B cell (primary cell): ENCODE measurements around the gene AGTRAP. TPM values are rescaled to one million over a fixed set of nuclear protein-coding genes. Genes with fewer than 3 reads are reported as not detected.

ENCODE experiments used
- ATAC-seq: fragments of 200-7000 bp; cut with Tn5 transposase; one replicate; pipeline ENCODE4 v1.10.0; 2021; ENCODE audit warnings: low read depth, mild to moderate bottlenecking, moderate number of reproducible peaks, moderate library complexity
- CTCF ChIA-PET: fragments of 350-600 bp; sonication (Branson Sonifier 250); formaldehyde crosslinking; loops from one replicate; lab custom pipeline; 2021; ENCODE audit warnings: antibody characterized with exemption, inconsistent platforms; lab: Charles Lee
- POLR2A ChIA-PET: fragments of 350-600 bp; sonication (Branson Sonifier 250); formaldehyde crosslinking; loops from one replicate; lab custom pipeline; 2021; ENCODE audit warnings: antibody characterized with exemption; lab: Charles Lee
- DNase-seq: peaks from one replicate; pipeline ENCODE4 v3.0.0; 2013
- H2AFZ ChIP-seq: 2 replicates; pipeline ENCODE4 v1.6.1; 2012; ENCODE audit warnings: mild to moderate bottlenecking, low read depth, low read length; ENCODE audit not compliant: insufficient read depth, poor library complexity, severe bottlenecking
- H3K27ac ChIP-seq, 2 donors: 1 replicate in 1 of 2; 2 replicates in 1 of 2; pipeline ENCODE4 v1.5.1; 2012 to 2013; ENCODE audit warnings: low read length in 2 of 2, mild to moderate bottlenecking in 2 of 2, moderate library complexity in 1 of 2
- H3K27me3 ChIP-seq, 4 experiments: fragments of 200-600 bp in 1 of 4; sonication (generic) in 1 of 4; replicated peaks in 1 of 4; 1 replicate in 2 of 4; 2 replicates in 2 of 4; pipeline versions ENCODE4 v1.6.1 to v1.7.0; 2013 to 2016; ENCODE audit warnings: low read length in 3 of 4, mild to moderate bottlenecking in 2 of 4, mixed read lengths in 1 of 4, moderate library complexity in 1 of 4; ENCODE audit not compliant: insufficient read depth in 4 of 4, control insufficient read depth in 3 of 4; ENCODE audit errors: control extremely low read depth in 1 of 4
- H3K36me3 ChIP-seq, 2 experiments: replicated peaks in 1 of 2; 1 replicate in 1 of 2; 2 replicates in 1 of 2; pipeline versions ENCODE4 v1.6.1 to v1.7.1; 2013; ENCODE audit warnings: low read length in 1 of 2; ENCODE audit not compliant: insufficient read depth in 2 of 2, control insufficient read depth in 1 of 2; ENCODE audit errors: control extremely low read depth in 1 of 2, extremely low read depth in 1 of 2
- H3K4me1 ChIP-seq, 2 donors: fragments of 200-600 bp in 1 of 2; sonication (generic) in 1 of 2; 1 replicate in 1 of 2; 2 replicates in 1 of 2; pipeline versions ENCODE4 v1.5.1 to v1.6.1; 2013 to 2017; ENCODE audit warnings: low read length in 2 of 2; ENCODE audit not compliant: control insufficient read depth in 2 of 2, insufficient read depth in 2 of 2
- H3K4me2 ChIP-seq: replicated peaks from 2 replicates; pipeline ENCODE3; 2012; ENCODE audit warnings: mild to moderate bottlenecking, low read depth, low read length; ENCODE audit not compliant: poor library complexity, severe bottlenecking
- H3K4me3 ChIP-seq, 5 experiments: fragments of 200-600 bp in 1 of 5; sonication (generic) in 1 of 5; 1 replicate in 3 of 5; 2 replicates in 2 of 5; pipeline versions ENCODE4 v1.5.1 to v1.7.0; 2011 to 2016; ENCODE audit warnings: low read length in 4 of 5, mild to moderate bottlenecking in 4 of 5, low read depth in 2 of 5, control low read depth in 1 of 5, moderate library complexity in 1 of 5; ENCODE audit not compliant: insufficient read depth in 1 of 5; ENCODE audit errors: control extremely low read depth in 1 of 5, extremely low read depth in 1 of 5
- H3K79me2 ChIP-seq: fragments of 200-600 bp; sonication (generic); one replicate; pipeline ENCODE4 v1.6.0; 2016; ENCODE audit warnings: low read length; ENCODE audit not compliant: control insufficient read depth, insufficient read depth
- H3K9ac ChIP-seq: fragments of 200-600 bp; sonication (generic); 2 replicates; pipeline ENCODE4 v1.6.1; 2017; ENCODE audit warnings: mild to moderate bottlenecking, low read length, moderate library complexity
- H3K9me3 ChIP-seq, 3 donors: one replicate each; pipeline versions ENCODE4 v1.6.1 to v1.7.1; 2013; ENCODE audit warnings: low read length in 2 of 3; ENCODE audit not compliant: control insufficient read depth in 2 of 3, insufficient read depth in 1 of 3; ENCODE audit errors: control extremely low read depth in 1 of 3
- H4K20me1 ChIP-seq: 2 replicates; pipeline ENCODE4 v1.6.0; 2012; ENCODE audit warnings: mild to moderate bottlenecking, low read length; ENCODE audit not compliant: insufficient read depth, control insufficient read depth, poor library complexity, severe bottlenecking
- H3K27ac Mint-ChIP-seq: one replicate; pipeline ENCODE4 v1.8.0; 2021; ENCODE audit warnings: mixed read lengths
- H3K27me3 Mint-ChIP-seq: one replicate; pipeline ENCODE4 v1.8.0; 2021; ENCODE audit warnings: mixed read lengths
- H3K4me1 Mint-ChIP-seq: one replicate; pipeline ENCODE4 v1.8.0; 2021; ENCODE audit warnings: mixed read lengths
- H3K4me3 Mint-ChIP-seq: one replicate; pipeline ENCODE4 v1.8.0; 2021; ENCODE audit warnings: mixed read lengths
- H3K9me3 Mint-ChIP-seq: one replicate; pipeline ENCODE4 v1.8.0; 2022; ENCODE audit warnings: mixed read lengths; ENCODE audit not compliant: insufficient read depth
- CTCF ChIP-seq: fragments of 200-600 bp; IDR thresholded peaks from one replicate; pipeline ENCODE4 v1.8.0; 2022; ENCODE audit warnings: antibody characterized with exemption, mild to moderate bottlenecking
- EZH2 ChIP-seq: IDR thresholded peaks from 2 replicates; pipeline ENCODE4 v1.6.1; 2012; ENCODE audit warnings: borderline replicate concordance, low read depth, mild to moderate bottlenecking, moderate library complexity, low read length; ENCODE audit not compliant: insufficient read depth, poor library complexity, severe bottlenecking
- WGBS: methylation state at CpG from one replicate; pipeline ENCODE4 v1.1.5; 2013; ENCODE audit warnings: missing lambda C conversion rate; ENCODE audit not compliant: insufficient coverage; 5-methylcytosine and 5-hydroxymethylcytosine counted together
- intact Hi-C: fragments of 100-400 bp; cut with micrococcal nuclease; formaldehyde crosslinking; loops from one replicate; pipeline ENCODE4 v1.10.0; 2022
- polyA plus RNA-seq: library from polyadenylated mRNA; depleted of rRNA; stranded (reverse); fragments of >200 nt; gene quantifications from 2 replicates; pipeline ENCODE4 v1.2.3, GENCODE V29; 2012
- total RNA-seq, 2 donors: library from RNA; stranded (reverse); fragments of 120-200 nt in 1 of 2; gene quantifications; 1 replicate in 1 of 2; 2 replicates in 1 of 2; pipeline versions ENCODE4 v1.2.3 to v1.2.4, GENCODE V29; 2013 to 2022

Gene AGTRAP
- total and polyA plus RNA-seq, 2 donors (not counting 1 experiment from before 2014, with no cell fraction given) = 18.3 to 44.9 TPM

GRCh38 chr1:11793819-11794218 lies 57.9 kb downstream of the AGTRAP start:
- no peak overlapping the region for H3K27ac Mint-ChIP-seq
- DNase-seq = no peak
- Histone ChIP-seq H2AFZ (no peak overlapping the region), H3K79me2 (peaks cover 18% of the 10 kb centered on the region), H3K4me2 (no peak overlapping the region), H3K4me3 (no peak overlapping the region), H3K9me3 (no peaks in the 10 kb centered on the region), H3K27me3 (no peaks in the 10 kb centered on the region), H3K4me1 (peaks cover 0 to 8% of the 10 kb centered on the region in 2 donors), H3K9ac (no peak overlapping the region), H3K36me3 (peaks cover 0 to 77% of the 10 kb centered on the region in 2 experiments), H4K20me1 (peaks cover 9% of the 10 kb centered on the region), H3K27ac (no peak overlapping the region)
- no peaks in the 10 kb centered on the region for H3K9me3 Mint-ChIP-seq
- ChIA-PET POLR2A (interaction anchor here (1.1 kb wide), 1 partner anchor 10 kb away, joined by 4 read pairs; no protein-coding TSS in a partner anchor), CTCF (interaction anchor here (0.5 to 1.2 kb wide), 2 partner anchors 8 to 59 kb away, joined by 3 to 4 read pairs; no protein-coding TSS in a partner anchor)
- 97% methylated on average over 7 of the region's 15 CpGs for WGBS
- no peaks in the 10 kb centered on the region for H3K27me3 Mint-ChIP-seq
- H3K4me3 Mint-ChIP-seq = no peak overlapping the region
- H3K4me1 Mint-ChIP-seq = peaks cover 13% of the 10 kb centered on the region
- TF ChIP-seq EZH2 = no peak
- TF ChIP-seq CTCF = no peak
- ATAC-seq = no peak
- intact Hi-C loops = no loop called here

GRCh38 chr1:11794446-11795237 lies 58.7 kb downstream of the AGTRAP start:
- Histone ChIP-seq H3K27ac (no peak overlapping the region), H3K9ac (no peak overlapping the region), H4K20me1 (peaks cover 18% of the 10 kb centered on the region), H3K36me3 (peaks cover 0 to 82% of the 10 kb centered on the region in 2 experiments), H3K27me3 (no peaks in the 10 kb centered on the region), H3K4me2 (no peak overlapping the region), H3K9me3 (no peaks in the 10 kb centered on the region), H3K4me3 (no peak overlapping the region), H3K79me2 (peaks cover 18% of the 10 kb centered on the region), H3K4me1 (peaks cover 0 to 8% of the 10 kb centered on the region in 2 donors), H2AFZ (no peak overlapping the region)
- intact Hi-C loops = no loop called here
- CTCF ChIA-PET = interaction anchor here (0.6 to 1.3 kb wide), 3 partner anchors 8 to 151 kb away, joined by 3 to 5 read pairs (median 4); no protein-coding TSS in a partner anchor
- no peak overlapping the region for H3K4me3 Mint-ChIP-seq
- ATAC-seq (no peak), DNase-seq (no peak)
- H3K9me3 Mint-ChIP-seq = no peaks in the 10 kb centered on the region
- no peaks in the 10 kb centered on the region for H3K27me3 Mint-ChIP-seq
- POLR2A ChIA-PET = no interaction called here
- TF ChIP-seq EZH2 (no peak), CTCF (no peak)
- WGBS = 95% methylated on average over 18 of the region's 19 CpGs
- H3K27ac Mint-ChIP-seq = peak overlapping the region; percentile 37
- H3K4me1 Mint-ChIP-seq = peaks cover 13% of the 10 kb centered on the region
